ENCODE measurements around the gene NKX2-4. TPM values are rescaled to one million over a fixed set of nuclear protein-coding genes. Genes with fewer than 3 reads are reported as not detected.

Gene NKX2-4
- total RNA-seq, 2 donors from 2014 or later, result not detected

- Histone ChIP-seq H3K36me3 (peaks cover 16% of the 10 kb centered on the region), H3K27ac (no peak overlapping the region)
- no peak for ATAC-seq (ENCODE audit: insufficient number of reproducible peaks, low FRiP score, low read depth)
Observed at GRCh38 chr20:21389368-21389767, 8.0 kb downstream of the NKX2-4 start.

GRCh38 chr20:21388566-21388965 is 8.8 kb downstream of the NKX2-4 start:
- Histone ChIP-seq H3K27ac (no peak overlapping the region), H3K9me3 (no peaks in the 10 kb centered on the region), H3K4me1 (ENCODE audit: control insufficient read depth in 1 of 2, low read depth in 2 of 2) (no peaks in the 10 kb centered on the region), H3K4me3 (no peak overlapping the region), H3K27me3 (replicated peaks; ENCODE audit: insufficient read depth) (peaks cover 9% of the 10 kb centered on the region), H3K36me3 (peaks cover 22% of the 10 kb centered on the region)
- no peak for TF ChIP-seq CTCF (IDR thresholded peaks at IDR 0.05)
- DNase-seq (ENCODE audit: low spot score) (no peak), ATAC-seq (ENCODE audit: insufficient number of reproducible peaks, low FRiP score, low read depth) (no peak)

More at GRCh38 chr20:21389368-21389767, 8.0 kb downstream of the NKX2-4 start:
- no peak for TF ChIP-seq CTCF (IDR thresholded peaks at IDR 0.05)
- no peak for DNase-seq (ENCODE audit: low spot score)
- Histone ChIP-seq H3K9me3 (no peaks in the 10 kb centered on the region), H3K4me3 (no peak overlapping the region), H3K27me3 (replicated peaks; ENCODE audit: insufficient read depth) (peaks cover 17% of the 10 kb centered on the region), H3K4me1 (ENCODE audit: control insufficient read depth in 1 of 2, low read depth in 2 of 2) (no peaks in the 10 kb centered on the region)

DNA sequence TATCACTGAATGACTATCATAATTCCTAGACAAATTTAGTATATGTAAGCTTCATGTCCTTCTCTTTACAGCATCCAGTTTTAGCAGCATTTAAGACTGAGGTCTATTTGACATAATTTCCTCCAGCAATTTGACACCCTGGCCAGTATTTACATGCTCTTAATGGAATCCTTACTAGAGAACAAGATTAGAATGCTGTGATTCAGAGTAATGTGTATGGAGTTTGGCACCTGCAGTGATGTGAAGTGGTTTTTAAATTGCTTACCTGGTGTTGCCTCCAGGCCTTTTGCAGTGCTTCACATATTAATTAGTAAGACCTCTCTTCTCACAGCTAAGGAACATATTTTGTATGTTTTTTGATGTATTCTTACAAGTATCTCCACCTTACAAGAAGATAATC is 9.8 kb downstream of the NKX2-4 start:
- Histone ChIP-seq H3K36me3 (peaks cover 27% of the 10 kb centered on the region), H3K27me3 (replicated peaks; ENCODE audit: insufficient read depth) (no peaks in the 10 kb centered on the region), H3K27ac (no peak overlapping the region), H3K4me1 (ENCODE audit: control insufficient read depth in 1 of 2, low read depth in 2 of 2) (no peaks in the 10 kb centered on the region), H3K4me3 (no peak overlapping the region), H3K9me3 (no peaks in the 10 kb centered on the region)
- no peak for DNase-seq (ENCODE audit: low spot score)
- ATAC-seq (ENCODE audit: insufficient number of reproducible peaks, low FRiP score, low read depth), result no peak
- TF ChIP-seq CTCF (IDR thresholded peaks at IDR 0.05), result no peak

GRCh38 chr20:21386111-21386510 is 11.2 kb downstream of the NKX2-4 start:
- Histone ChIP-seq H3K27ac (no peak overlapping the region), H3K36me3 (peaks cover 31% of the 10 kb centered on the region), H3K9me3 (no peaks in the 10 kb centered on the region), H3K4me1 (ENCODE audit: control insufficient read depth in 1 of 2, low read depth in 2 of 2) (no peaks in the 10 kb centered on the region), H3K27me3 (replicated peaks; ENCODE audit: insufficient read depth) (no peaks in the 10 kb centered on the region), H3K4me3 (no peak overlapping the region)
- no peak for ATAC-seq (ENCODE audit: insufficient number of reproducible peaks, low FRiP score, low read depth)
- TF ChIP-seq CTCF (IDR thresholded peaks at IDR 0.05), result no peak
- DNase-seq (ENCODE audit: low spot score), result no peak

DNA sequence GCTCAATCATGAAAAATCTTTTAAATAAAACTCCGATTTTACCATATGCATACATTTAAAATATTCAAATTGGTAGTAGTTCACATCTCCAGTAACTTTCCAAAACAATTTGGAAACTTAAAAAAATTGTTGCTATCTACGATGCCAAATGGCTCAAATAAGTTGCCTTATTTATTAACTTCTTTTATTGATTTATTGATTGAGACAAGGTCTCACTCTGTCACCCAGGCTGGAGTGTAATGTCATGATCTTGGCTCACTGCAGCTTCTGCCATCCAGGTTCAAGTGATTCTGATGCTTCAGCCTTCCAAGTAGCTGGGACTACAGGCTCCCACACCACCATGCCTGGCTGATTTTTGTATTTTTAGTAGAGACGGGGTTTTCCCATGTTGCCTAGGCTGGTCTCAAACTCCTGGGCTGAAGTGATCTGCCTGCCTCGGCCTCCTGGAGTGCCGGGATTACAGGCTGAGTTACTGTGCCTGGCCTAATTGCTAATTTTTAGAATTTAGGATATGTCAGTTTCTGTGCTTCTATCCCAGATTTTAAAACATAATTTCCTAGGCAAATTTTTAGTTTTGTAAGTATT is 12.9 kb downstream of the NKX2-4 start:
- ATAC-seq (ENCODE audit: insufficient number of reproducible peaks, low FRiP score, low read depth) (no peak), DNase-seq (ENCODE audit: low spot score) (no peak)
- no peak for TF ChIP-seq CTCF (IDR thresholded peaks at IDR 0.05)
- Histone ChIP-seq H3K36me3 (peaks cover 31% of the 10 kb centered on the region), H3K9me3 (no peaks in the 10 kb centered on the region), H3K4me1 (ENCODE audit: control insufficient read depth in 1 of 2, low read depth in 2 of 2) (no peaks in the 10 kb centered on the region), H3K4me3 (no peak overlapping the region), H3K27me3 (replicated peaks; ENCODE audit: insufficient read depth) (no peaks in the 10 kb centered on the region), H3K27ac (no peak overlapping the region)
